Activated CD4-positive, alpha-beta T cell treated with anti-CD3 and anti-CD28 coated beads, Interleukin-2, amount 10 ng/mL, durations not matched to agents 24 days and 14 days (primary cell): Measurements from ENCODE around the gene CYP4F8. TPM values are rescaled to one million over a fixed set of nuclear protein-coding genes. Genes with fewer than 3 reads are reported as not detected.
"Not testable (repeated sequence)": the region's sequence is repeated elsewhere in the genome, so short reads cannot be mapped to it uniquely, and the experiment has no call there.

Source experiments
- DNase-seq: peaks from one replicate; pipeline ENCODE4 v3.0.0; 2022
- H3K27ac Mint-ChIP-seq: one replicate; pipeline ENCODE4 v1.8.0; 2022; ENCODE audit warnings: mild to moderate bottlenecking, mixed read lengths
- H3K27me3 Mint-ChIP-seq: one replicate; pipeline ENCODE4 v1.8.0; 2022; ENCODE audit warnings: mixed read lengths
- H3K36me3 Mint-ChIP-seq: one replicate; pipeline ENCODE4 v1.8.0; 2022; ENCODE audit warnings: low read depth, mild to moderate bottlenecking, mixed read lengths
- H3K4me1 Mint-ChIP-seq: one replicate; pipeline ENCODE4 v1.8.0; 2021; ENCODE audit warnings: mixed read lengths
- H3K4me3 Mint-ChIP-seq: one replicate; pipeline ENCODE4 v1.8.0; 2022; ENCODE audit warnings: mild to moderate bottlenecking, moderate library complexity, mixed read lengths
- H3K9me3 Mint-ChIP-seq: one replicate; pipeline ENCODE4 v1.8.0; 2021; ENCODE audit warnings: mixed read lengths
- intact Hi-C: fragments of 100-400 bp; cut with micrococcal nuclease; formaldehyde crosslinking; loops from one replicate; pipeline ENCODE4 v1.15.1; 2023
- total RNA-seq: library from RNA; stranded (reverse); gene quantifications from 2 replicates; pipeline ENCODE4 v1.2.3, GENCODE V29; 2022

The CYP4F8 gene
- total RNA-seq, 1 donor from 2014 or later = not detected

DNA sequence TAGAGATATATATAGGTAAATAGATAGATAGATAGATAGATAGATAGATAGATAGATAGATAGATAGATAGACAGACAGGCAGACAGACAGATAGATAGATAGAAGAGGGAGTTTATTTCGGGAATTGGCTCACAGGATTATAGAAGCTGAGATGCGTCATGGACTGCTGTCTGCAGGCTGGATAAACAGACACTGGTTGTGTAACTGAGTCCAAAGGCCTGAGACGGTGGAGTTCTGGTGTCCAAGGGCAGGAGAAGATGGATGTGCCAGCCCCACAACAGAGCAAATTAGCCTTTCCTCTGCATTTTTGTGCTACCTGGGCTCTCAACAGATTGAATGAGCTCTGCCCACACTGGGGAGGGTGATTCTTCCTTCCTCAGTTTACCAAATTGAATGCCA lies 28.4 kb downstream of the CYP4F8 start:
- DNase-seq = no peak
- H3K4me1 Mint-ChIP-seq = peaks cover 2% of the 10 kb centered on the region
- H3K27ac Mint-ChIP-seq = no peak overlapping the region
- no peak overlapping the region for H3K4me3 Mint-ChIP-seq
- H3K27me3 Mint-ChIP-seq = no peaks in the 10 kb centered on the region
- peaks cover 4% of the 10 kb centered on the region for H3K9me3 Mint-ChIP-seq
- H3K36me3 Mint-ChIP-seq = no peaks in the 10 kb centered on the region
- intact Hi-C loops = no loop called here

DNA sequence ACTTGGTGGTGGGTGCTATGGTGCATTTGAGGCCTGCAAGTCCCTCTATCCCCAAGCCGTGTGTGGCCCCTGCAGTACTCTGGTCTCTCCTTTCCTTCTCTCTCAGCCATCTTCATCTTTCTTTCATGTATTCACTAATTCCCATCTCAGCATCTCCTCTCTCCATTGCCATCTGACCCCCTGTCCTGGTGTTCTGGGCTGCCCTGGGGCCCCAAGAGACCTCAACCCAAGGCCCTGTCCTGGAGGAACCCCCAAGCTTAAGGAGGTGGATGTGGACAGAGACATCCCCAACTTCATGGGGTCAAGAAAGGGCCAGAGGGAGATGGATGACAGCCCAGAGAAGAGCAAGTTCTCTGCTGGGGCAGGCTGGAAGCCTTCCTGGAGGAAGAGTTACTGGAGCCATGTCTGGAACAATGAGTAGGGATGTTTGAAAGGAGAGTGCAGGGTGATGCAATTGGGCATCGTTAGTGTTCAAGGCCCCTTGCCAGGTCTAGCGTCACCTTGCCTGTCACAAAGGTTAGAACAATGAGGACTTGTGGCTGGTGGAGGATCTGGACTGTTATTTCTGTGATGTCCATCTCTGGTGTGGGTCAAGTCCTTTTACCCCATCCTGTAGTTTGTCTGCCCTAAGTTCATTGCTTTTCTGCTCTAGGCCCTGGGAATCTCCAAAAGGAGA lies 29.2 kb downstream of the CYP4F8 start:
- intact Hi-C loops = no loop called here
- no peak overlapping the region for H3K4me3 Mint-ChIP-seq
- peaks cover 2% of the 10 kb centered on the region for H3K4me1 Mint-ChIP-seq

DNA sequence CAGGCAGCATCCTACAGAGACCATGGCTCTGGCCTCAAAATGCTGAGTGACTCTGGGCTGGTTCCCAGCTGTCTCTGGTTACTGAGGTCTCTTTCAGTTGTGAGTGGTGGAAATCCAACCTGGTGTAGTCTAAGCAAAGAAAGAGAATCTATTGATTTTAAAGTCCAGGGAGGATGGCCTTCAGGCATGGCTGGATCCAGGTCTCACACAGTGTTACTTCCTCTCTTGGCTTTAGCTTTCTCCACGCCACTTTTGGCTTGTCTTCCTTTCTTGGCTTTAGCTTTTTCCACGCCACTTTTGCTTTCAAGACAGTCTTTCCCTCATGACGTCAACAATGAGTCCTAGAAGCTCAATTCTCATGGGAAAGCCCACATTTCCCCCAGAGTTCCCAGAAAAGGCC lies 29.8 kb downstream of the CYP4F8 start:
- H3K27me3 Mint-ChIP-seq = no peaks in the 10 kb centered on the region
- intact Hi-C loops = no loop called here
- H3K27ac Mint-ChIP-seq = no peak overlapping the region
- H3K36me3 Mint-ChIP-seq = no peaks in the 10 kb centered on the region
- H3K4me3 Mint-ChIP-seq = no peak overlapping the region
- peaks cover 2% of the 10 kb centered on the region for H3K4me1 Mint-ChIP-seq
- DNase-seq = no peak
- H3K9me3 Mint-ChIP-seq = peaks cover 4% of the 10 kb centered on the region

More for the DNA sequence above, 29.2 kb downstream of the CYP4F8 start:
- H3K36me3 Mint-ChIP-seq = no peaks in the 10 kb centered on the region
- DNase-seq = no peak
- H3K9me3 Mint-ChIP-seq = peaks cover 4% of the 10 kb centered on the region
- no peak overlapping the region for H3K27ac Mint-ChIP-seq
- no peaks in the 10 kb centered on the region for H3K27me3 Mint-ChIP-seq

DNA sequence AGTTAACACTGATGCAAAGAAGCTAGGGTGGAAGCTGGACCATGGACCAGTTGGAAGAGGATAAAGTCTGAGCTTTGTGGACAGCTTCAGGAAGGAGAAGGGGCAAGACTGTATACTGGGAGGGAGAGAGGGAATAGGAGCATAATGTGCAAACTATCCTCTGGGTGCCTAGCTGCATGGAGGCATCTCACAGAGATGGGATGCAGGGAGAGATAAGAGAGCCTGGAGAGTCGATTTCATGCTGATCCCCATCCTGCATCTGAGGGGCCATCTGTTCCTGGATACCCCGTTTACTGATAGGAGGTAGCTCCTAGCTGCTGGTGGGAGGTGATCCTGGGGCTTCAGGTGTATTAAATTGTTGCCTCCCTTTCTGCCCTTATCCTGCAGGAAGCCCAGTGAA lies 34.5 kb downstream of the CYP4F8 start:
- Mint-ChIP-seq H3K4me1 (no peaks in the 10 kb centered on the region), H3K27me3 (peaks cover 7% of the 10 kb centered on the region), H3K36me3 (no peaks in the 10 kb centered on the region), H3K4me3 (no peak overlapping the region), H3K27ac (no peak overlapping the region), H3K9me3 (no peaks in the 10 kb centered on the region)
- no peak for DNase-seq
- intact Hi-C loops = no loop called here

DNA sequence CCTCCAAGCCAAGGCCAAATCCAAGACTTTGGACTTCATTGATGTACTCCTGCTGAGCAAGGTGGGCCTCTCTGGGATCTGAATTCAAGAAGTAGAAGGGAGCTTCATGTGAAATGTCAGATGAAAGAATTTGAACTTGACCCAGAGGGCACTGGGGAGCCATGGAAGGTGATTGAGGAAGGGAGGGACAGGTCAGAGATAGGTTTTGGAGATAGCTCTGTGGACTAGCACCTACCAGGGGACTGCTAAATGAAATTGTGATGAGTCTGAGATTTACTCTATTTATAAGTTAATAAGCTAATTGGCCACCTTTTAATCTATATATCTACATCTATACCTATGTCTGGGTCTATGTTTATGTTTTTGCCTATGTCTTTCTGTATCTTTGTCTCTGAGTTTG lies 35.1 kb downstream of the CYP4F8 start:
- H3K9me3 Mint-ChIP-seq, H3K4me3 Mint-ChIP-seq, DNase-seq, intact Hi-C loops, H3K36me3 Mint-ChIP-seq, H3K27ac Mint-ChIP-seq, H3K4me1 Mint-ChIP-seq, H3K27me3 Mint-ChIP-seq: not testable (repeated sequence)

DNA sequence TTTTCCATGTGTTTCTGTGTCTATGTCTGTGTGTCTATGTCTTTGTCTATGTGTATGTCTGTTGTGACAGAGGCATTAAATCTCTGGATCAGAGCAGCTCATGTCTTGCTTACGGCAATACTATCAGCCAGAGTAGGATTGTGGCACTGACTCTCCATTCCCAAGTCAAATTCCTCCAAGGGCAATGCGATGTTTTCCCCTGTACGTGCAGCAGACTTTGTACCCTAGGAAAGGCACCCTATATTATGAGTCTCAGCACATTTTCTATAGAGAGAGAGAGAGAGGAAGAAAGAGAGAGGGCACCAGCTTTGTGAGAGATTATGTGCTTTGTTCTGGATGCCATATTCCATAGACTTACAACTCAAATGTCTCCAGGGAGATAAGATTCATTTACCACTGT lies 36.8 kb downstream of the CYP4F8 start:
- H3K27me3 Mint-ChIP-seq = peaks cover 14% of the 10 kb centered on the region
- intact Hi-C loops = no loop called here
- H3K27ac Mint-ChIP-seq = no peak overlapping the region
- no peaks in the 10 kb centered on the region for H3K9me3 Mint-ChIP-seq
- H3K4me1 Mint-ChIP-seq = no peaks in the 10 kb centered on the region
- DNase-seq = no peak
- H3K4me3 Mint-ChIP-seq = no peak overlapping the region
- H3K36me3 Mint-ChIP-seq = no peaks in the 10 kb centered on the region

DNA sequence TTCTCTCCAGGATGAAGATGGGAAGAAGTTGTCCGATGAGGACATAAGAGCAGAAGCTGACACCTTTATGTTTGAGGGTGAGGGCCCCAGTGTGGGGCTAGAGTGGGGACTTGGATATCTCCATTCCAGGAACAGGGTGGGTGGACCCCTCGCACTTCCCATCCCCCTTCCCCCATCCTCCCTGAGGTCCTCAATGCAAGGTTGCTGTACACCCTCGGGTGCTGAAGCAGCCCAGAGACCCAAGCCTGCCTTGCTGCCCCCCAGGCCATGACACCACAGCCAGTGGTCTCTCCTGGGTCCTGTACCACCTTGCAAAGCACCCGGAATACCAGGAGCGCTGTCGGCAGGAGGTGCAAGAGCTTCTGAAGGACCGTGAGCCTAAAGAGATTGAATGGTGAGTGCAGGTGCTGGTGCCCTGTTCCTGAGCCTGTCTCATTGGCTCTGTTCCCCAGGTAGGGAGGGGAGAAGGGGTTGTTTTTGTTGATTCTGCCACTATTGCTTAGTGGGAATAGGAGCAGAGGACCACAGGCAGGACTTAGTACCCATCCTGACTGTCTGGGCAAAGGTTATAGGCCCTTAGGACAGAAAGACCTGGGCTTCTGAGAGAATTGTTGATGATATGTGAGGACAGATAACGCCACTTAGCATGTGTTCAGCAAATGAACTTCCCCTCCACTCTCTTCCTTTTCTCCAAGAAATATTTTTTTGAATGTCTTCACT lies 37.7 kb downstream of the CYP4F8 start:
- H3K9me3 Mint-ChIP-seq = no peaks in the 10 kb centered on the region
- intact Hi-C loops = no loop called here
- DNase-seq = no peak
- H3K36me3 Mint-ChIP-seq = no peaks in the 10 kb centered on the region
- H3K4me1 Mint-ChIP-seq = no peaks in the 10 kb centered on the region
- no peak overlapping the region for H3K27ac Mint-ChIP-seq
- peaks cover 14% of the 10 kb centered on the region for H3K27me3 Mint-ChIP-seq
- no peak overlapping the region for H3K4me3 Mint-ChIP-seq

DNA sequence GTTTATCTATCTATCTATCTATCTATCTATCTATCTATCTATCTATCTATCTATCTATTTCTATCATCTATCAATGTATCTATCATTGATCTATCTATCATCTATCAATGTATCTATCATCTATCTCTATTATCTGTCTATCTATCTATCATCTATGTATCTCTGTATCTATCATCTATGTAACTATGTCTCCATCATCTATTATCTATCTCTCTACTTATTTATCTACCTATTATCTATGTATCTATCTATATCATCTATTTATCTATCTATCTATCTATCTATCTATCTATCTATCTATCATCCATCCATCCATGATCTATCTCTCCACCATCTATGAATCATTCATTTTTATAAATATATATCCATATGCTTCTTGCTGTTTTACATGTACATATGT lies 41.4 kb downstream of the CYP4F8 start:
- Mint-ChIP-seq H3K36me3 (no peaks in the 10 kb centered on the region), H3K9me3 (no peaks in the 10 kb centered on the region), H3K4me3 (no peak overlapping the region), H3K27ac (no peak overlapping the region), H3K27me3 (peaks cover 17% of the 10 kb centered on the region), H3K4me1 (no peaks in the 10 kb centered on the region)
- intact Hi-C loops = no loop called here
- DNase-seq = no peak

DNA sequence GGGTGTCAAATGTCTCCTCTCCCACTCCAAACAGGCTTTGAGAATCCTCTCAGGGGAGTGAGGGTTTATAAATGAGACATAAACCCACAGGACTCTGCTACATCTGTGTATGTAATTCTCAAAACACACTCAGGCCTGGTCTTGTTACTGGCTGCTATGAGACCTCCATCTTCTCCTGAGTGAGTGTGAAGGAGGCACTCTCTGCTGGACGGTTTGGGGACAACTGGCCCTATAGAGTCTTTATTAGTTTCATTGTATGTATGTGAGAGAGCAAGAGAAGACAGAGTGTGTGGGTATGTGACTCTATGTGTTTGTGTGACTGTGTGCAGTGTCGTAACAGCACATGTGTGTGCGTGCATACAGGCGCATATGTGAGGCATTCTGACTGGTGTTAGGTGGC lies 48.2 kb downstream of the CYP4F8 start:
- no peak for DNase-seq
- H3K27me3 Mint-ChIP-seq = peaks cover 3% of the 10 kb centered on the region
- no peak overlapping the region for H3K27ac Mint-ChIP-seq
- intact Hi-C loops = no loop called here
- no peak overlapping the region for H3K4me3 Mint-ChIP-seq
- no peaks in the 10 kb centered on the region for H3K4me1 Mint-ChIP-seq
- H3K36me3 Mint-ChIP-seq = no peaks in the 10 kb centered on the region
- no peaks in the 10 kb centered on the region for H3K9me3 Mint-ChIP-seq

DNA sequence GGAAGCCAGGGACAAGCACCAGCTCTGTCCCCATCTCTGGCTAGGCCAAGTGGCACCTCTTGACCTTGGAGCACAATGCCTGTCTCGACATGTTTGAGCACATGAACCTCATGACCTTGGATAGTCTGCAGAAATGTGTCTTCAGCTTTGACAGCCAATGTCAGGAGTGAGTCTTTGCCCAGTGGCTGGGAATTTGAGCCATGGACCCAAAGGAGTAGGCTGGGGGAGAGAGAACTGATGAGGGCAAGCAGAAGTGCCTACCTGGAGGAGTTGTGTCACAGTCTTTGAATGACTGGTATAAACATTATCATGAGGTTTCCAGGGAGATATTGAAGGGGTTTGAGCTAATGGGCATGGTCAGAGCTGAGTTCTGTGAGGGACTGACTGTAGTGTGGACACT lies 51.2 kb downstream of the CYP4F8 start:
- Mint-ChIP-seq H3K27me3 (peaks cover 3% of the 10 kb centered on the region), H3K4me1 (no peaks in the 10 kb centered on the region), H3K4me3 (no peak overlapping the region), H3K36me3 (no peaks in the 10 kb centered on the region), H3K27ac (no peak overlapping the region), H3K9me3 (no peaks in the 10 kb centered on the region)
- no peak for DNase-seq
- intact Hi-C loops = no loop called here

DNA sequence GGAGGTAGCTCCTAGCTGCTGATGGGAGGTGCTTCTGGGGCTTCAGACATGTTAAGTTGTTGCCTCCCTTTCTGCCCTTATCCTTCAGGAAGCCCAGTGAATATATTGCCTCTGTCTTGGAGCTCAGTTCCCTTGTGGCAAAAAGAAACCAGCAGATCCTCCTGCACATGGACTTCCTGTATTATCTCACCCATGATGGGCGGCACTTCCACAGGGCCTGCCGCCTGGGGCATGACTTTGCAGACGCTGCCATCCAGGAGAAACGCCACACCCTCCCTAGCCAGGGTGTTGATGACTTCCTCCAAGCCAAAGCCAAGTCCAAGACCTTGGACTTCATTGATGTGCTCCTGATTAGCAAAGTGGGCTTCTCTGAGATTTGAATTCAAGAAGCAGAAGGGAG lies 51.9 kb downstream of the CYP4F8 start:
- no peaks in the 10 kb centered on the region for H3K9me3 Mint-ChIP-seq
- H3K4me3 Mint-ChIP-seq = no peak overlapping the region
- intact Hi-C loops = no loop called here
- H3K27me3 Mint-ChIP-seq = no peaks in the 10 kb centered on the region
- peak; percentile 27 for DNase-seq
- no peak overlapping the region for H3K27ac Mint-ChIP-seq
- H3K36me3 Mint-ChIP-seq = no peaks in the 10 kb centered on the region
- H3K4me1 Mint-ChIP-seq = no peaks in the 10 kb centered on the region

DNA sequence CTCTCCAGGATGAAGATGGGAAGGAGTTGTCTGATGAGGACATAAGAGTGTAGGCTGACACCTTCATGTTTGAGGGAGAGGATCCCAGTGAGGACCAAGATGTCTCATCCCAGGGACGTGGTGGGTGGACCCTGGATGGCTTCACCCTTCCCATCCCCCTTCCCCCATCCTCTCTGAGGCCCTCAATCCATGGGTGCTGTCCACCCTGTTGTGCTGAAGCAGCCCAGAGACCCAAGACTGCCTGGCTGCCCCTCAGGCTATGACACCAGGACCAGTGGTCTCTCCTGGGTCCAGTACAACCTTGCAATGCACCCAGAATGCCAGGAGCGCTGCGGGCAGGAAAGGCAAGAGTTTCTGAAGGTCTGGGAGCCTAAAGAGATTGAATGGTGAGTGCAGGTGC lies 54.4 kb downstream of the CYP4F8 start:
- Mint-ChIP-seq H3K9me3 (no peaks in the 10 kb centered on the region), H3K4me3 (no peak overlapping the region), H3K27ac (no peak overlapping the region), H3K4me1 (no peaks in the 10 kb centered on the region), H3K27me3 (no peaks in the 10 kb centered on the region), H3K36me3 (no peaks in the 10 kb centered on the region)
- no peak for DNase-seq
- intact Hi-C loops = no loop called here

DNA sequence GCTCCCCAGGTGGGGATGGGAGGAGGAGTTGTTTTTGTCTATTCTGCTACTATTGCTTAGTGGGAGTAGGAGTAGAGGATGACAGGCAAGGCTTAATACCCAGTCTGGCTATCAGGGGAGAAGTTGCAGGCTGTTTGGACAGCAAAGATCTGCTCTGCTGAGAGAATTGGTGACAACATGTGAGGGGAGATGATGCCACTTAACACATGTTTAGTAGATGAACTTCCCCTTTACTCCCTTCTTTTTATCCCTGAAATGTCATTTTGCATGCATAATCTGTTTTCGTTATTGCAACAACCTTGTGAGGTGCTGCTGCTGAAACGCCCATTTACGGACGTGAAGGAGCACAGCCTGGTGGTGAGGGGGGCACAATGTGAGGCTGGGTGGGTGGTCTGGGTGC lies 54.9 kb downstream of the CYP4F8 start:
- Mint-ChIP-seq H3K9me3 (no peaks in the 10 kb centered on the region), H3K27me3 (no peaks in the 10 kb centered on the region), H3K4me1 (no peaks in the 10 kb centered on the region), H3K36me3 (no peaks in the 10 kb centered on the region), H3K27ac (no peak overlapping the region), H3K4me3 (no peak overlapping the region)
- intact Hi-C loops = no loop called here
- no peak for DNase-seq

DNA sequence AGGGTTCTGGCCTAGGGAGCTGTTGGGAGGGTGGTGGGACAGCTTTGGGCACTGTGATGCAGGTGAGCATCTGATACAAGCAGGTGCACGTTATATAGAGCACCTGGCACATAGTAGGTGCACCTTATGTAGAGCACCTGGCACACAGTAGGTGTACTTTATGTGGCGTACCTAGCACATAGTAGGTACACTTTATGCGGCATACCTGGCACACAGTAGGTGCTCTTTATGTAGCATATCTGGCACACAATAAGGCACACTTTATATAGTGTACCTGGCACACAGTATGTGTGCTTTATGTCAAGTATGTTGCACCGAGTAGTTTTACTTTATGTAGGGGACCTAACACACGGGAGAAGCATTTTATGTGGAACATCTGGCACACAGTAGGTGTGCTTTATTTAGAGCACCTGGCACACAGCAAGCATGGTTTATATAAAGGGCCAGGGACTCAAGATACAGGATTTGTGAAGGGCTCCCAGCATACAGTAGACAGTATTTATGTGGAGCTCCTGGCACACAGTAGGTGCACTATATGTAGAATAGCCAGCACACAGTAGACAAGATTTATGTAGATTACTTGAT lies 56.3 kb downstream of the CYP4F8 start:
- DNase-seq = no peak
- Mint-ChIP-seq H3K9me3 (no peaks in the 10 kb centered on the region), H3K27me3 (no peaks in the 10 kb centered on the region), H3K27ac (no peak overlapping the region), H3K4me3 (no peak overlapping the region), H3K4me1 (no peaks in the 10 kb centered on the region), H3K36me3 (no peaks in the 10 kb centered on the region)
- intact Hi-C loops = no loop called here
